ENCODE results near the gene ATRN.

DNA sequence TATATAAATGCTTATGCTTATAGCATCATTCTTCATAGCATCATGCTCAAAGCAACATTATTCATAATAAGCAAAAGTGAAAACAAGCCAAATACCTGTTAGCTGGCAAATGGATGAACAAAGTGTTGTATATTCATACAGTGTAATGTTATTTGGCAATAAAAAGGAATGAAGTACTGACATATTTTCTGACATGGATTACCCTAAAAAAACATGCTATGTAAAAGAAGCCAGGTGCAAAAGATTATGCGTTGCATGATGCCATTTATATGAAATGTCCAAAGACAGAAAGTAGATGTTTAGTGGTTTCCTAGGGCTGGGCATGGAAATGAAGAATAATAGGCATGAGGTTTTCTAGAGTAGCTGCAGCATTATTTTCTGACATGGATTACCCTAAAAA, 115.3 kb downstream of the ATRN start:
- TF ChIP-seq, protein P1, sequence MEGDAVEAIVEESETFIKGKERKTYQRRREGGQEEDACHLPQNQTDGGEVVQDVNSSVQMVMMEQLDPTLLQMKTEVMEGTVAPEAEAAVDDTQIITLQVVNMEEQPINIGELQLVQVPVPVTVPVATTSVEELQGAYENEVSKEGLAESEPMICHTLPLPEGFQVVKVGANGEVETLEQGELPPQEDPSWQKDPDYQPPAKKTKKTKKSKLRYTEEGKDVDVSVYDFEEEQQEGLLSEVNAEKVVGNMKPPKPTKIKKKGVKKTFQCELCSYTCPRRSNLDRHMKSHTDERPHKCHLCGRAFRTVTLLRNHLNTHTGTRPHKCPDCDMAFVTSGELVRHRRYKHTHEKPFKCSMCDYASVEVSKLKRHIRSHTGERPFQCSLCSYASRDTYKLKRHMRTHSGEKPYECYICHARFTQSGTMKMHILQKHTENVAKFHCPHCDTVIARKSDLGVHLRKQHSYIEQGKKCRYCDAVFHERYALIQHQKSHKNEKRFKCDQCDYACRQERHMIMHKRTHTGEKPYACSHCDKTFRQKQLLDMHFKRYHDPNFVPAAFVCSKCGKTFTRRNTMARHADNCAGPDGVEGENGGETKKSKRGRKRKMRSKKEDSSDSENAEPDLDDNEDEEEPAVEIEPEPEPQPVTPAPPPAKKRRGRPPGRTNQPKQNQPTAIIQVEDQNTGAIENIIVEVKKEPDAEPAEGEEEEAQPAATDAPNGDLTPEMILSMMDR (IDR thresholded peaks at IDR 0.05; ENCODE audit: poor library complexity): no peak
- TF ChIP-seq EZH2 (IDR thresholded peaks at IDR 0.05; ENCODE audit: borderline replicate concordance): no peak
- TF ChIP-seq EZH2phosphoT487 (IDR thresholded peaks at IDR 0.05; ENCODE audit: low read depth, severe bottlenecking, unreplicated experiment): no peak

Measured in hepatocyte (in vitro differentiated cells).